Nephron (organoid): ENCODE results near the gene ZBTB20.

Source experiments
- H3K27ac Mint-ChIP-seq, 3 experiments: 2 replicates each; pipeline ENCODE4 v1.8.0; 2020; ENCODE audit warnings: mixed read lengths in 3 of 3, mild to moderate bottlenecking in 2 of 3, moderate library complexity in 1 of 3
- H3K27me3 Mint-ChIP-seq: 2 replicates; pipeline ENCODE4 v1.8.0; 2021; ENCODE audit warnings: low read depth, mild to moderate bottlenecking, moderate library complexity, mixed read lengths
- H3K36me3 Mint-ChIP-seq: 2 replicates; pipeline ENCODE4 v1.8.0; 2020; ENCODE audit warnings: low read depth, mixed read lengths
- H3K4me1 Mint-ChIP-seq: 2 replicates; pipeline ENCODE4 v1.8.0; 2020; ENCODE audit warnings: mixed read lengths
- H3K4me3 Mint-ChIP-seq, 3 experiments: 2 replicates each; pipeline ENCODE4 v1.8.0; 2020; ENCODE audit warnings: mild to moderate bottlenecking in 3 of 3, mixed read lengths in 3 of 3, moderate library complexity in 2 of 3
- H3K9me3 Mint-ChIP-seq: 2 replicates; pipeline ENCODE4 v1.8.0; 2020; ENCODE audit warnings: mixed read lengths
- TF ChIP-seq, protein P1 (sequence below), 3 experiments: fragments of 200-600 bp; sonication (generic); IDR thresholded peaks; one replicate each; pipeline ENCODE4 v1.5.0; 2021; ENCODE audit warnings: antibody characterized with exemption in 3 of 3; ENCODE audit not compliant: unreplicated experiment in 3 of 3

The ZBTB20 gene

GRCh38 chr3:114709102-114709501 lies 438.0 kb downstream of the ZBTB20 start:
- no peaks in the 10 kb centered on the region for H3K27me3 Mint-ChIP-seq
- no peaks in the 10 kb centered on the region for H3K9me3 Mint-ChIP-seq
- no peaks in the 10 kb centered on the region for H3K36me3 Mint-ChIP-seq
- H3K27ac Mint-ChIP-seq = no peak overlapping the region
- H3K4me1 Mint-ChIP-seq = peaks cover 17% of the 10 kb centered on the region
- TF ChIP-seq, protein P1, sequence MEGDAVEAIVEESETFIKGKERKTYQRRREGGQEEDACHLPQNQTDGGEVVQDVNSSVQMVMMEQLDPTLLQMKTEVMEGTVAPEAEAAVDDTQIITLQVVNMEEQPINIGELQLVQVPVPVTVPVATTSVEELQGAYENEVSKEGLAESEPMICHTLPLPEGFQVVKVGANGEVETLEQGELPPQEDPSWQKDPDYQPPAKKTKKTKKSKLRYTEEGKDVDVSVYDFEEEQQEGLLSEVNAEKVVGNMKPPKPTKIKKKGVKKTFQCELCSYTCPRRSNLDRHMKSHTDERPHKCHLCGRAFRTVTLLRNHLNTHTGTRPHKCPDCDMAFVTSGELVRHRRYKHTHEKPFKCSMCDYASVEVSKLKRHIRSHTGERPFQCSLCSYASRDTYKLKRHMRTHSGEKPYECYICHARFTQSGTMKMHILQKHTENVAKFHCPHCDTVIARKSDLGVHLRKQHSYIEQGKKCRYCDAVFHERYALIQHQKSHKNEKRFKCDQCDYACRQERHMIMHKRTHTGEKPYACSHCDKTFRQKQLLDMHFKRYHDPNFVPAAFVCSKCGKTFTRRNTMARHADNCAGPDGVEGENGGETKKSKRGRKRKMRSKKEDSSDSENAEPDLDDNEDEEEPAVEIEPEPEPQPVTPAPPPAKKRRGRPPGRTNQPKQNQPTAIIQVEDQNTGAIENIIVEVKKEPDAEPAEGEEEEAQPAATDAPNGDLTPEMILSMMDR (IDR thresholded peaks at IDR 0.05; ENCODE audit: unreplicated experiment in 3 of 3) = no peak
- no peak overlapping the region for H3K4me3 Mint-ChIP-seq

GRCh38 chr3:114707252-114707860 lies 439.7 kb downstream of the ZBTB20 start:
- peak overlapping the region in 1 of 3 experiments; percentile 41 for H3K27ac Mint-ChIP-seq
- TF ChIP-seq, protein P1 (IDR thresholded peaks at IDR 0.05; ENCODE audit: unreplicated experiment in 3 of 3) = no peak
- H3K36me3 Mint-ChIP-seq = no peaks in the 10 kb centered on the region
- no peaks in the 10 kb centered on the region for H3K9me3 Mint-ChIP-seq
- peaks cover 20% of the 10 kb centered on the region for H3K4me1 Mint-ChIP-seq
- no peak overlapping the region for H3K4me3 Mint-ChIP-seq
- no peaks in the 10 kb centered on the region for H3K27me3 Mint-ChIP-seq

GRCh38 chr3:114706591-114707232 lies 440.4 kb downstream of the ZBTB20 start:
- TF ChIP-seq, protein P1 (IDR thresholded peaks at IDR 0.05; ENCODE audit: unreplicated experiment in 3 of 3) = no peak
- Mint-ChIP-seq H3K4me1 (peaks cover 20% of the 10 kb centered on the region), H3K4me3 (no peak overlapping the region), H3K27me3 (no peaks in the 10 kb centered on the region), H3K27ac (peak overlapping the region in 1 of 3 experiments; percentile 10), H3K9me3 (no peaks in the 10 kb centered on the region), H3K36me3 (no peaks in the 10 kb centered on the region)

DNA sequence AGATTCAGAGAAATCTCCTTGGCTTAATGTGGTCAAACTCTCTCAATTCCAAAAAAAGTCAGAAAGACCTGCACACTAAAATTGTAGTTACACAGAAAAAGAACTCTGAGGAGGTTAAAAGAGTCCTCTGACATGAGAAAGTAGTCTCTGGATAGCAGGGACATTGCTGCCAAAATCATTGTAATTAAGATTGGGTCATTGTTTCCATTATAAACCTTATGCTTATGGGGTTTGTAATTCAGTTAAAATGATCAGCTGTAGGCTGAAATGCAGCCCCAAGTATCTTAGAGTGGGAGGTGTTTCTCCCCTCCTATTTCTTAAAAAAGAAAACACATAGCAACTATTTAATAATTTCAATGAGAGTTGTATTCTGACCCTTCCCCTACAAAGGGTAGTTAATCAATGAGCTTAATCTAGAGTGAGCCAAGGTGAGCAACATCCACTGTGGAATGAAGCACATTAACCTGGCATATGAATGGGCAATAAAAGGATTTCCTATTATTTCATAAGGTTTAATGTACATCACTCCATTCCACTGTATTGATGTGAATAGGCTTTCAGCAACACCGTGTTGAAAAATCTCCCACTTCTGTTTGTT lies 446.4 kb downstream of the ZBTB20 start:
- TF ChIP-seq, protein P1 (IDR thresholded peaks at IDR 0.05; ENCODE audit: unreplicated experiment in 3 of 3) = no peak
- Mint-ChIP-seq H3K36me3 (no peaks in the 10 kb centered on the region), H3K4me1 (peaks cover 9% of the 10 kb centered on the region), H3K4me3 (no peak overlapping the region), H3K27ac (no peak overlapping the region), H3K27me3 (no peaks in the 10 kb centered on the region), H3K9me3 (no peaks in the 10 kb centered on the region)

- Mint-ChIP-seq H3K36me3 (no peaks in the 10 kb centered on the region), H3K4me3 (no peak overlapping the region), H3K4me1 (peaks cover 5% of the 10 kb centered on the region), H3K27me3 (no peaks in the 10 kb centered on the region), H3K9me3 (no peaks in the 10 kb centered on the region), H3K27ac (no peak overlapping the region)
- TF ChIP-seq, protein P1 (IDR thresholded peaks at IDR 0.05; ENCODE audit: unreplicated experiment in 3 of 3) = no peak
Measured at GRCh38 chr3:114698146-114699105, 448.7 kb downstream of the ZBTB20 start.
